Activated gamma-delta T cell treated with anti-CD3 and anti-CD28 coated beads, Interleukin-2, amount 50 U/mL, for 16 hours (primary cell): Measurements from ENCODE around the gene CCDC178.
"Not testable (repeated sequence)": the region's sequence is repeated elsewhere in the genome, so short reads cannot be mapped to it uniquely, and the experiment has no call there.

Experiments used
- DNase-seq: peaks from one replicate; pipeline ENCODE4 v3.0.0-alpha.2; 2020; ENCODE audit warnings: low read depth

The CCDC178 gene

GRCh38 chr18:33355263-33355662 is 85.3 kb downstream of the CCDC178 start:
- DNase-seq: no peak

- no peak for DNase-seq
Measured at GRCh38 chr18:33350256-33350655, 90.3 kb downstream of the CCDC178 start.

- DNase-seq: not testable (repeated sequence)
Measured at GRCh38 chr18:33339733-33340132, 100.8 kb downstream of the CCDC178 start.

GRCh38 chr18:33334781-33335180 is 105.7 kb downstream of the CCDC178 start:
- no peak for DNase-seq

GRCh38 chr18:33330711-33331110 is 109.8 kb downstream of the CCDC178 start:
- no peak for DNase-seq

- no peak for DNase-seq
Measured at GRCh38 chr18:33326975-33327374, 113.5 kb downstream of the CCDC178 start.

GRCh38 chr18:33317640-33318039 is 122.9 kb downstream of the CCDC178 start:
- DNase-seq: no peak

- no peak for DNase-seq
Measured at GRCh38 chr18:33316146-33316587, 124.4 kb downstream of the CCDC178 start.

GRCh38 chr18:33307520-33307919 is 133.0 kb downstream of the CCDC178 start:
- no peak for DNase-seq

- no peak for DNase-seq
Measured at GRCh38 chr18:33304277-33304676, 136.2 kb downstream of the CCDC178 start.

GRCh38 chr18:33291539-33291938 is 149.0 kb downstream of the CCDC178 start:
- no peak for DNase-seq

- no peak for DNase-seq
Measured at GRCh38 chr18:33288082-33288716, 152.3 kb downstream of the CCDC178 start.

- no peak for DNase-seq
Measured at GRCh38 chr18:33282709-33283333, 157.7 kb downstream of the CCDC178 start.

- DNase-seq: no peak
Measured at GRCh38 chr18:33282142-33282541, 158.4 kb downstream of the CCDC178 start.

- no peak for DNase-seq
Measured at GRCh38 chr18:33277431-33277830, 163.1 kb downstream of the CCDC178 start.

- no peak for DNase-seq
Measured at GRCh38 chr18:33275843-33276242, 164.7 kb downstream of the CCDC178 start.

GRCh38 chr18:33270297-33270696 is 170.2 kb downstream of the CCDC178 start:
- DNase-seq: no peak

- DNase-seq: no peak
Measured at GRCh38 chr18:33269223-33269622, 171.3 kb downstream of the CCDC178 start.

- no peak for DNase-seq
Measured at GRCh38 chr18:33264566-33264965, 176.0 kb downstream of the CCDC178 start.

GRCh38 chr18:33239298-33239697 is 201.2 kb downstream of the CCDC178 start:
- no peak for DNase-seq

- no peak for DNase-seq
Measured at GRCh38 chr18:33232318-33232626, 208.2 kb downstream of the CCDC178 start.

GRCh38 chr18:33231474-33232317 is 208.8 kb downstream of the CCDC178 start:
- DNase-seq: no peak

- no peak for DNase-seq
Measured at GRCh38 chr18:33212363-33212762, 228.2 kb downstream of the CCDC178 start.
